ENCODE results near the gene ABCD1. TPM values are rescaled to one million over a fixed set of nuclear protein-coding genes. Genes with fewer than 3 reads are reported as not detected.

Gene ABCD1
- total RNA-seq, 4 donors from 2014 or later: 19.9 to 54.6 (median 34.5) TPM

- H3K9me3 ChIP-seq: no peaks in the 10 kb centered on the region
- ATAC-seq (no peak), DNase-seq (no peak)
- intact Hi-C loops (cut with DNase I; ENCODE audit: low total_unique reads): no loop called here
- no peak overlapping the region for H3K4me3 ChIP-seq
- TF ChIP-seq CTCF (IDR thresholded peaks at IDR 0.05 in 4 of 5, conservative IDR thresholded peaks at IDR 0.05 in 1 of 5) (no peak), POLR2A (IDR thresholded peaks at IDR 0.05) (no peak)
- H3K27me3 ChIP-seq: no peaks in the 10 kb centered on the region
- in situ Hi-C loops (cut with MboI; ENCODE audit: low sequenced_read_pairs in 4 of 4): no loop called here
- H3K36me3 ChIP-seq: peaks cover 0 to 29% of the 10 kb centered on the region in 2 donors
- no peak overlapping the region for H3K27ac ChIP-seq
- H3K4me1 ChIP-seq: no peaks in the 10 kb centered on the region
Observed at GRCh38 chrX:153717445-153717844, 7.2 kb upstream of the ABCD1 start.

- H3K27ac ChIP-seq: no peak overlapping the region
- H3K4me1 ChIP-seq: peaks cover 7 to 11% of the 10 kb centered on the region in 2 donors
- TF ChIP-seq POLR2A (IDR thresholded peaks at IDR 0.05): no peak
- no peak for TF ChIP-seq CTCF (IDR thresholded peaks at IDR 0.05 in 4 of 5, conservative IDR thresholded peaks at IDR 0.05 in 1 of 5)
- intact Hi-C loops (cut with DNase I; ENCODE audit: low total_unique reads) (no loop called here), in situ Hi-C loops (cut with MboI; ENCODE audit: low sequenced_read_pairs in 4 of 4) (no loop called here)
- no peak overlapping the region for H3K4me3 ChIP-seq
- no peak for DNase-seq
- H3K27me3 ChIP-seq: no peaks in the 10 kb centered on the region
- ATAC-seq: no peak
- no peaks in the 10 kb centered on the region for H3K9me3 ChIP-seq
- peaks cover 0 to 30% of the 10 kb centered on the region in 2 donors for H3K36me3 ChIP-seq
Observed at GRCh38 chrX:153719238-153719637, 5.4 kb upstream of the ABCD1 start.

- Histone ChIP-seq H3K4me1 (peaks cover 7 to 11% of the 10 kb centered on the region in 2 donors), H3K36me3 (peaks cover 0 to 28% of the 10 kb centered on the region in 2 donors), H3K27ac (no peak overlapping the region), H3K4me3 (no peak overlapping the region), H3K27me3 (no peaks in the 10 kb centered on the region), H3K9me3 (no peaks in the 10 kb centered on the region)
- intact Hi-C loops (cut with DNase I; ENCODE audit: low total_unique reads) (loop anchor here (5.0 kb wide), 1 partner anchor 32 kb away; the partner anchor contains the start of gene SLC6A8), in situ Hi-C loops (cut with MboI; ENCODE audit: low sequenced_read_pairs in 4 of 4) (no loop called here)
- TF ChIP-seq CTCF (IDR thresholded peaks at IDR 0.05 in 4 of 5, conservative IDR thresholded peaks at IDR 0.05 in 1 of 5) (no peak), POLR2A (IDR thresholded peaks at IDR 0.05) (no peak)
- no peak for ATAC-seq
- no peak for DNase-seq
Observed at GRCh38 chrX:153719701-153720100, 5.0 kb upstream of the ABCD1 start.

GRCh38 chrX:153722704-153723350, 1.8 kb upstream of the ABCD1 start:
- H3K36me3 ChIP-seq: peaks cover 0 to 21% of the 10 kb centered on the region in 2 donors
- TF ChIP-seq POLR2A (IDR thresholded peaks at IDR 0.05) (no peak), CTCF (IDR thresholded peaks at IDR 0.05 in 4 of 5, conservative IDR thresholded peaks at IDR 0.05 in 1 of 5) (no peak)
- intact Hi-C loops (cut with DNase I; ENCODE audit: low total_unique reads) (loop anchor here (5.0 kb wide), 1 partner anchor 36 kb away; the partner anchor contains the start of gene SLC6A8), in situ Hi-C loops (cut with MboI; ENCODE audit: low sequenced_read_pairs in 4 of 4) (no loop called here)
- no peaks in the 10 kb centered on the region for H3K9me3 ChIP-seq
- ATAC-seq: no peak
- no peak for DNase-seq
- H3K27me3 ChIP-seq: no peaks in the 10 kb centered on the region
- peak overlapping the region; percentile 66 to 75 (median 66) for H3K4me3 ChIP-seq
- H3K27ac ChIP-seq: peak overlapping the region; percentile 89 to 95 (median 92)
- peaks cover 30 to 39% of the 10 kb centered on the region in 2 donors for H3K4me1 ChIP-seq
